NCI-H1436 treated with DMSO at 0.1 percent for 48 hours (cell line): ENCODE data around the gene DHRSX.
"Not testable (repeated sequence)": the region's sequence is repeated elsewhere in the genome, so short reads cannot be mapped to it uniquely, and the experiment has no call there.

Experiments
- DNase-seq: peaks from one replicate; lab custom pipeline; 2025; lab: John Stamatoyannopoulos, UW

The DHRSX gene

GRCh38 chrX:2424317-2424716, 76.5 kb downstream of the DHRSX start:
- DNase-seq: no peak

DNA sequence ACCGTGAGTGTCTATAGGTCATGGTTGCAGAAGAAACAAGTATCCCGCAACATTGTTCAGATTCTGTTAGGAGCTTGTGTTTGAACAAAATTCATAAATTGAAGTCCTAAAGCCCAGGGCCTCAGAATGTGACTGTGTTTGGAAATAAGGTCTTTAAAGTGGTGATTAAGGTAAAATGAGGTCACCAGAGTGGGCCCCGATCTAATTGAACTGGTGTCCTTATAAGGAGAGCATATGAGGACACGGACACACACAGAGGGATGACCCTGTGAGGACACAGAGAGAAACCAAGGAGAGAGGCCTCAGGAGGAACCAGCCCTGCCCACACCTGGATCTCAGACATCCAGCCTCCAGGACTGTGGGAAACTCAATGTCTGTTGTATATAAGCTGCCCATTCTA, 76.9 kb downstream of the DHRSX start:
- DNase-seq: no peak

- no peak for DNase-seq
These were observed 77.5 kb downstream of the DHRSX start for GRCh38 chrX:2423282-2423681.

GRCh38 chrX:2419418-2419817, 81.4 kb downstream of the DHRSX start:
- DNase-seq: not testable (repeated sequence)

DNA sequence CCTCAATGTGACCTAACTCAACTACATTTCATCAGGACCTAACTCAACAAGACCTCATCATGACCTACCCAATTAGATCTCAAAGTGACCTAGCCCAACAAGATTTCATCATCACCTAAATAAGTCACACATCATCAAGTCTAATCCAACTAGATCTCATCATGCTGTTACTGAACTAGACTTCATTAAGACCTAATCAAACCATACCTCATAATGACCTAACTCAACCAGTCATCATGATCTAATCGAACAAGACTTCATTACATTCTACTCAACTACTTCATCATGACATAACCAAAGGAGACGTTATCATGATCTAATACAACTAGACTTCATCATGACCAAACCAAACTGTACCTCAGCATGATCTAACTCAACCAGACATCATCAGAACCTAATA, 82.8 kb downstream of the DHRSX start:
- DNase-seq: no peak

DNA sequence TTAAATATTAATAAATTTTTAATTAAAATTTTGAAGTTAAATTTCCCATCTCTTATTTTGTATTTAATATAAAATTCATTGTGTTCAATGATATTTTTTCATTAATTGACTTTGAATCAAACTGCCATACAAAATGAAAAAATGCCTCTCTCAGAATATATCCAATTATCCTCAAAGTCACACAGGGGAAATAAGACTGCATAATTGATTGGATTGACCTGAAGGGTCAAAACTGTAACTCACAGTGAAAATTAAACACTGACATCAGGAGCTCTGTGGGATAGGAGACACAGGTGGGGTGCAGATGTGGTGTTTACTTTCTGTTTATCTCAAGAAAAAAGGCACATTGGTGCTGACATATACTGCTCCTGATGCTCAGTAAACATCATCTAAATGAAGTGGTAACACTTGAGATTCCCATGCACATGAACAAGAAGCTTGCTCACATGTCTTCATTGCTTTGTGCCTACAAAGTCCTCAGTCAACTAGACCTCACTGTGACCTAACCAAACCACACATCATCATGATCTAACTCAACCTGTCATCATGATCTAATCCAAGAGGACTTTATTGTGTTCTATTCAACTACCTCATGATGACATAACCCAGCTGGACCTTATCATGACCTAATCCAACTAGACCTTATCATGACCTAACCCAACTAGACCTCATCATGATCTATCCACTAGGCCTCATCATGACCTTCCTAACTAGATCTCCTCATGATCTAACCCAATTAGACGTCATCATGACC, 83.7 kb downstream of the DHRSX start:
- DNase-seq: no peak

GRCh38 chrX:2414384-2414783, 86.4 kb downstream of the DHRSX start:
- DNase-seq: no peak

GRCh38 chrX:2413969-2414368, 86.8 kb downstream of the DHRSX start:
- no peak for DNase-seq

GRCh38 chrX:2412131-2412530, 88.6 kb downstream of the DHRSX start:
- no peak for DNase-seq

DNA sequence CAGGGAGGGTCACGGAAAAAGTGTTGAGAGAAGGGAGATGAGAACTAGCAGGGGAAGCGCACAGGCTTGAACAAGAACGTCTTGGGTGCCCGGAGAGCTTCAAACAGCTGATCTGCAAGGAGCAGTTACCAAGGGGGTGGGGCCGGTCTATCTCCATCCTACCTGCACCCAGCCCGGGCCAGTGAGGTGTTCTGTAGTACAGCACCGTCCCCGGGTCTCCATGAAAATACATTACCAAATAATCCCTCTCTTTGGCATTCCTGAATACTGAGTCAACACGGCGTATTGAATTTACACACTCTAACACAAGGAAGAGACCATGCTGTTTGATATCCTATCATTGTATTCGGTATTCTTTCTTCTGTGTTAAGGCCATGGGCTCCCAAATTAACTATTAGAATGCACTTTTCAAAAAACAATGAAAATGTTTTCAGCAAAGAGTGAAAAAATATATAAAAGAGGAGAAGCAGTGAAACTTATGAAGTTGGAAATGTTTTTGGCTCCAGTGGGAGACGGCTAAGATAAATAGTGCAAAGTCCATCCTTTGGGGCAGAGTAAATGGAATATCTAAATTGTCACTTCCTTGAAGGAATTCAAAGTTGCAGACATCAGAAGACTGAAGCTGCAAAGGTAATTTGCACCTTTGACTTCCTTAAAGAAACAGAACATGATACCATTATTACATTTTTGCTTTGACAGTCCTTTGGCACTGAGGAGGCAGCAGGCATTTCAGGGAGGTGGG, 90.3 kb downstream of the DHRSX start:
- no peak for DNase-seq

DNA sequence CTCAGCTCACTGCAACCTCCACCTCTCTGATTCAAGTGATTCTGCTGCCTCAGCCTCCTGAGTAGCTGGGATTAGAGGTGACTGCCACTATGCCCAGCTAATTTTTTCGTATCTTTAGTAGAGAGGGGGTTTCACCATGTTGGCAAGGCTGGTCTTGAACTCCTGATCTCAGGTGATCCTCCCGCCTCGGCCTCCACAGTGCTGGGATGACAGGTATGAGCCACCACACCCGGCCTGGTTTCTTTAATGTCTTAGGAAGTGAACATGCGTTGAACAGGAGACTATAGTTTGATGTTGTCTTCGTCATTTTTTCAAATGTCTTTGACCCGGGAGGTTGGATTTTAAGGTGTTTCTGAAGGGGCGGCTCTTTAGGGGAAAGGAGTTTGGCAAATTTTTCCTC, 91.0 kb downstream of the DHRSX start:
- DNase-seq: no peak

DNA sequence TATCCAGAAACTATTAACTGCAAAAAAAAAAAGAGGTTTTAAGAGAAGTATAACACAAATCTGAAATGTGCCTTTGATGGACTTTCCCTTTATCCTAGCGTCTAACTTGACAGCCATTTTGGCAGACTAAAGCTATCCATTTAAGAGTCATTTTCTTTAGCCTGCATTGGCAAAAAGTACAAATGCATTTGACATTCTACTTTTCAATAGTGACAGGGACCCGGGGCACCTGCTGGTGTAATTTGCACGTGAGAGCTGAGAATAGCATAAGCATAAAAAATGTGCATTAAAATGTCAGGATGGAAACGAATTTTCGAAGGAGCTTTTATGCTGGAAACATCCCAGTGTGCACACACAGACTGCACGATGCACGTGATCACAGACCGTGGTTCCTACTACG, 91.9 kb downstream of the DHRSX start:
- no peak for DNase-seq

DNA sequence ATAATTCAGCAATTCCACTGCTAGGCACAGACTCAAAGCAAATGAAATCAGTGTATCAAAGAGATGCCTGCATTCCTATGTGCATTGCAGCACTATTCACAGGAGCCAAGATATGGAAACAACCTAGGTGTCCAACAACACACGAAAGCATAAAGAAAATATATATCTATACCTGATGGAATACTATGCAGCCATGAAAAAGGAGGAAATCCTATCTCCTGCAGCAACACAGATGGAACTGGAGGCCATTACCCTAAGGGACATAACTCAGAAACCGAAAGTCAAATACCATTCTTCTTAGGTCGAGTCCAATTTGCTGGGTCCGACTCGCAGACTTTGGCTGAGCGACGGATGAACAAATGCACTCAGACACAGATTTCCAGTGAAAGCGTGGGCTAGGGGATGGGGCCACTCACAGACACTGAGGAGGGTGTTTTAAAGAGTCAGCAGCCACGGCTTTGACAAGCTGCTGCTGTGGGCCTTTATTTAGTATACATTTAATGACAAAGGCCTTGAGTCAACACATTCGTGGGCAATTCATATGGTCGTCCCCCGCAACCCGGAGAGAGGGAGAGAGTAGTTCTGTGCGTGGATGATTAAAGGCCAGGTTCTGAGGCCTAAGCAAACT, 93.8 kb downstream of the DHRSX start:
- DNase-seq: no peak

GRCh38 chrX:2404776-2405175, 96.0 kb downstream of the DHRSX start:
- DNase-seq: no peak

GRCh38 chrX:2402361-2402690, 98.5 kb downstream of the DHRSX start:
- DNase-seq: no peak

DNA sequence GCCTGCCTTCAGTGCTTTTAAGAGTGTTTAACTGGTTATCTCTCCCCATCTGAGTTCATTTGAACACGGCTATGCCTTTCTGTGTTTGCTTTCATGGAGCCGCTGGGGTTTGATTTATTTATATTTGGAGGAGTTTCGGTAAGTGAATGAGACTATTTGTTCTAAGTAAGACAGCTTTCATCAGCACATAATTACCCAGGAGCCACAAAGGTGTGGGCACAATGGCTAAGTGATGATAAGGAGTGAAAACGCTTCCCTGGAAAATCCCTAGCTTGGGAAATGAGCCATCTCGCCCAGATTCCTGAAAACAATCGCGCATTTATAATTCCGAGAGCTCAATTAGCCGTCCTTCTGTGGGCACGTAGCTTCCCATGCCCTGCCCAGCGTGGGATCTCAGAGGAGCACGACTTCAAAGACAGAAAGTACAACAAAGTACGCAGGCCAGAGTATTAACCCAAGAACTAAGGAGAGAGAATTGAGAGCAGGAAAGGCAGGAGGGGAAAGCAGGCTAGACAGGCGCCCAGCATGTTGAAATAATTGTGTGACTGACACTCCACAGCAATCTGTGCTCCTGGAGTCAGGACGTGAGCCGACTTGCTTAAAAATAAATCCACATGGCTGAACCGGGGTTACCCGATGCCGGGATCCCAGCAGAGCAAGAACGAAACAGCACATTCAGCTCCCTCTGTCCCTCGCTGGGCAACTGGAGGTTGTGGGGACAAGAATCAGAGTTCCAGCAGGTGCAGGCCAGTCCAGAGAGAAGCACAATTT, 99.0 kb downstream of the DHRSX start:
- no peak for DNase-seq

DNA sequence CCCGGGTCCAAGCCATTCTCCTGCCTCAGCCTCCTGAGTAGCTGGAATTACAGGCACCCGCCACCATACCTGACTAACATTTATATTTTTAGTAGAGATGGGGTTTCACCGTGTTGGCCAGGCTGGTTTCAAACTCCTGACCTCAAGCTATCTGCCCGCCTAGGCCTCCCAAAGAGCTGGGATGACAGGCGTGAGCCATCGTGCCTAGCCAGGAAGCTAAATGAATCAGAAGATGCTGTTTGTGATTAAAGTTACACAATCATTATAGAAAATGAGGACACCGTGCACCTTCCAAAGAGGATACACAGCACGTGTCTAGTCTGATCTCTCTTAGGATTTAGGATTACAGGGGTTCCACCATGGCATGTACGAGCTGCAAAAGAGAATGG, 99.6 kb downstream of the DHRSX start:
- no peak for DNase-seq

GRCh38 chrX:2398064-2398656, 102.6 kb downstream of the DHRSX start:
- DNase-seq: no peak

DNA sequence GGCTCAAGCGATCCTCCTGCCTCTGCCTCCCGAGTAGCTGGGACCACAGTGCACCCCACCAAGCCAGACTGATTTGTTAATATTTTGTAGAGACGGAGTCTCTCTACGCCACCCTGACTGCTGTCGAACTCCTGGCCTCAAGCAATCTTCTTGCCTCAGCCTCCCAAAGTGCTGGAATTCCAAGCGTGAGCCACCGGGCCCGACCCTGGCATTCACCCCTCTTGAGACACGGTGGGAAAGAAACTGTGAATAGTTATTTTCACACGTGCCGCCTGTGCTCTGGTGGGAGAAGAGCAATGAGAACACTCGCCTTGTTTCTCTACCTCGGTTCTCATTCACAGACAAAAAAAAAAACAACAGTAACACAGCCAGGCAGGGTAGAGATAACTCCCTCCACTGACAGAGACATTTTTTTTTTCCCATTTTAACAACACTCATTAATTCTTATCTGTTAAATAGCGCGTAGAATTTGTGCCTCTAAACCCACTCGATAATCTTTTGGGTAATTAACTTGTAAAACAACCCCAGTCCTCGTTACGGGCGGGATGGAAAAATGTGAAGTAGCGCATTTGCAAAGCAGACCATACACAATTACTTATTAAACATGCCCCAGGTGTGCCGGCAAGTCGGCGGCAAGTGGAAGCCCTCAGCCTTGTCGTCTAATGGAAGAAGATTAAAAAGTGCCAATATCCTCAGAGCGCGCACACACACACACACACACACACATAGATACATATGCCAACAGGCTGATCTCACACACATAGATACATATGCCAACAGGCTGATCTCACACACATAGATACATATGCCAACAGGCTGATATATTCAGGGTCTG, 103.3 kb downstream of the DHRSX start:
- DNase-seq: no peak

DNA sequence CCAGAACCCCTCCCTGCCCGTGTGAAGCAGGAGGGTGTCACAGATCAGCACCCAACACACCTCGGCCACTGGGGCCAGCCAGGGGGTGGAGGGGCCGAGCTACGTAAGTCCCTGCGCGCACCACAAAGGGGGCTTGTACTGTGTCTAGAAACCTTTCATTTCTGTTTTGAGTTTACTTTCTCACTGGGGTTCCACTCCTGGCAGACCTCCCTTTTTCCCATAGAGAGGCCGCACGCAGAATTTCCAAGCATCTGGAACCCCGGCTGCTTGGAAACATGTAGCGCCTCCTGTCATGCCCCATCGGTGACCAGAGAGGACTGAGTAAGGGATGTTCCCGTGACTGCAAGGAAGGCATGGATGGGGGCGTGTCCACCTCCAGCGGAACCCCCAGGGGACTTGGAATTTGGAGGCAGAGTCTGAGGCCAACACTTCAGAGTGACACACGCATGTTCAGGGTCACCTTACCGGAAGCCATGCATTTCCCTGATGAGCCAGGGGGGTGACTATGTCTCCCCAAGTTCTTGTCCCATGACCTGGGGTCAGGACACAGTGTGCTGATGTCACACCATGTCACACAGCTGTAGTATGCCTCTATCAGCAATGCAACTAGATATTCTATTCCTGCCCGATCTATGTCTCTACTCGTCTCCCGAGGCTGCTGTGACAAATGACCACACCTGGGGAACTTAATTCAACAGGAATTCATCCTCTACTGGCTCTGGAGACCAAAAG, 105.3 kb downstream of the DHRSX start:
- DNase-seq: no peak
